GM04503 (cell line): ENCODE data around the gene RBMY1J.
"Not testable (repeated sequence)": the region's sequence is repeated elsewhere in the genome, so short reads cannot be mapped to it uniquely, and the experiment has no call there.

Experiments used
- DNase-seq: peaks from one replicate; pipeline ENCODE4 v3.0.0-alpha.2; 2012; ENCODE audit warnings: low read depth

The RBMY1J gene

DNA sequence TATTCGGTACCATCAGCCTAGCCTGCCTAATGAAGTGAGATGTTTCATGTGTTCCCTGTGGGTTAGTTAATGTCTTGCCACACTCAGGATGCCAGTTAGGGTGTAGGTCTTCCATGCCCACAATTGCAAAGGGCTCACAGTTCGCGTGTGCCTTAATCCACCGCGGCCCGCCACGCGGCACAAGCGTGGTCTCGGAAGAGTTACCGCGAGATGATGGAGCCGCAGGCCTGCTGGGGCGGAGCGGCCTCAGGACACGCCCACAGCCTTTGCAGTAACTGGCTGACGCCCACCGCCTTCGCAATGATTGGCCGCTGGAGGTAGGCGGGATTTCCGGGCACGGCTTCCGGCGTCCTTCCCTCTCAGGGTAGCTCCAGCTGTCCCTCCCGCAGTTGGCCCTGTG lies at the start of gene RBMY1J:
Gene RBMY1J (plus strand): TSS at position 301 of the 400 bp plus-strand sequence. CDS start 2,038 bp downstream, outside the sequence.
- not testable (repeated sequence) for DNase-seq

DNA sequence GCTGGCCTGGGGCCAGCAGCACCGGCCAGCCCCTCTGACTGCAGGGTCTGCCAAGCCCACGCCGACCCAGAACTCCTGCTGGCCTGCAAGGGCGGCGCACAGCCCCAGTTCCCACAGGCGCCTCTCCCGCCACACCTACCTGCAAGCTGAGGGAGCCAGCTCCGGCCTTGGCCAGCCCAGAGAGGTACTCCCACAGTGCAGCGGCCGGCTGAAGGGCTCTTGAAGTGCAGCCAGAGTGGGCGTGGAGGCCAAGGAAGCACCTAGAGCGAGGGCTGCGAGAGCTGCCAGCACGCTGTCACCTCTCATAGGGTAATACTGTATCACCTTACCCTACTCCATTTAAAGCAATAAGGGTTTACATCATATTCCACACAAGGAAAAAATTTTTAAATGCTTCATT lies 35.8 kb upstream of the RBMY1J start:
- DNase-seq, result no peak

DNA sequence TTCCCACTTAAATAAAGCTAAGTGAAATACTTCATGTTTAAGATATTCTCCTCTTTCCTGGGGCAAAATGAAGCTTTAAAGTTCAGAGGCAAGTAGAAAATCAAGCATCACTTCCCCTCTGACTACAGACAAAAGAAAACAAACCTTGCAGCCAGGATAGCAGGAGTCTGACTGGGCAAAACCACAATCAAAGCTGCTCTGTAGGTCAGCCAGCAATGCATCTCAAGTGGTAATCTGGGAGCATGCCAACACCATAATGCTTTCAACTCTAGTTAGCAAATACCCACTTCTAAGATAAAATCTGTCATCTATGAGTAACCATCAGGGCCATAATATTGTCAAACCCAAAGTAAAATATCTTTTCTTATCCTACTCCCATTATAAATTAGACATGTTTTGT lies 32.6 kb upstream of the RBMY1J start:
- DNase-seq, result no peak

DNA sequence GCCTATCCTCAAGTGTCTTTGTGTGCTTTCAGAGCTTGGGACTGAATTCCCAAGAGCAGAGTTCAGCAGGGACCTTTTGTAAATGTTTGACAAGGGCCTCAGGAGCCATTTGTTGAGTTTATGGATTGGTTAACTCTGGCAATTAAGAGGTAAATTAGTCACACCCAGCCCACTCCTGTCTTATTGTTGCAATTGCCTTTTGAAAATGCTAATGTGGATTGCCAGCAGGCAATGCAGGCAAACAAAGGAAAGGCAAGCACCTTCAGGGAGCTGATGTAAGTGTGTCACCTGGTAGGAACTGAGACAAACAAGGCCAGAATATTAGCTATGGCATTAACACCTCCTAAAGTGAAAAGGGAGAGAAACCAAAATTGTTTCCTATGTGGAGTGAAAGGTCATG lies 29.7 kb upstream of the RBMY1J start:
- no peak for DNase-seq

DNA sequence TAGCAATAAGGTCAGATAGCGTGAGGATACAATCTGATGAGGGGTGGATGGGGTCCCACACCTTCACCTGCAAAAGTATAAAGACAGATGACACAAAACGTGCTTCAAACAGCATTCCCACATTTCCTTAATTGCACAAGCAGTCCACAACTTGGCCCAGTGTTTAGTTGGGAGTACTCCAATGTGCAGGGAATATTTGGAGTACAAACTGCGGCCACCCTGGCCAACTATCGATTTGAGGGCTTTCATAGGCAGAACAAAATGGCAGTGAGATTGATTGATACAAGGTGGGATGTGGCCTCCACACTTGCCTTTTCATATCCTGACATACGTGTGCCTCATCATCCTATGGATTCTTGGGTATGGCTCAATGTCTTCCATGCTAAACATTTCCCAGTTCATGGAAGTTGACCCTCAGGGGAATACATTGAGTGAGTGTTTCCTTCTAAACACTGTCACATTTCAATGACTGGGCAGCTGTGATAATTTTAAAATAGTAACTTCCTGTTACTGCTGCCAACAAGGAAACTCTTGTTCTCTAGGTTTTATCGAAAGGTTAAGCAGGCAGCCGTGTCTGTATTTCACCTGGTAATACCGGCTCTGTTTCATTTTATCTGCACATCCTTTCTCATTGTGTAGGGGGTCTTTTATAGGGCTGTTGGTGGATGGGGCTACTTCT lies 41.6 kb downstream of the RBMY1J start:
- DNase-seq, result not testable (repeated sequence)

DNA sequence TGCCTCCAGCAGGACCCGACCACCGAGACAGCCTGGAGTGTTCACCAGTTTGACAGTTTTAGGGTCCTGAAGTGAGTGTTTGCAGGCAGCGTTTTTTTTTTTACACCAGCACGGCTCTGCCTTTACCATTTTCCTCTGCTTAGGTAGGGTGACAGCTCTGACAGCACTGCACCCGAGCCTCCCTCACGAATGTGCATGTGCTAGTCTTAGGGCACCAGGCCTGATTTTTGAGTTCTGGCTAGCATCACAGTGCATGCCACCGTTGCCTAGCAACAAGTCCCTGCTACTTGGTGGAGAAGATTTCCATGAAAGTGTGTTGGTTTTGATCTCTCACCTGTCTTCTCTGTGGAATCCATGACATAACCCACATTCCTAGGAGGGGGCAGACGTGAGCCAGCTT lies 52.3 kb downstream of the RBMY1J start:
- DNase-seq, result not testable (repeated sequence)

DNA sequence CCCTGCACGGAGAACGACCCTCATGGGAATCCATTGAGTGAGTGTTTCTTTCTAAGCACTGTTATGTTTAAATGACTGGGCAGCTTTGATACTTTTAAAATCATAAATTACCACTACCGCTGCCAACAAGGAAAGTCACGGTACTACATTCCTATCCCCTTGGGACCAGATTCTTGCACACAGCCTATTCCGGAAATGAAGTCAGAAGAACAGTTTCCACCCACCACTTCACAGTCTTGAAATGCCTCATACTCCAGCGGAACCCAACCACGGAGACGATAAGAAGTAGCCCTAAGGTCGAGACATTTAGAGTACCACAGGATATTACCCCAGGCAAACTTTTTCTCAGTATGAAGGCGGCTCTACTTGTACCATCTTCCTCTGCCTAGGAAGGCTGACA lies 58.8 kb downstream of the RBMY1J start:
- not testable (repeated sequence) for DNase-seq
